NCI-H2107 (cell line): ENCODE results near the gene ATF7IP2.
"Not testable (repeated sequence)": the region's sequence is repeated elsewhere in the genome, so short reads cannot be mapped to it uniquely, and the experiment has no call there.

Experiments
- DNase-seq: peaks from one replicate; lab custom pipeline; 2025; lab: John Stamatoyannopoulos, UW

The ATF7IP2 gene

GRCh38 chr16:10376229-10376628 is 9.6 kb upstream of the ATF7IP2 start:
- no peak for DNase-seq

- DNase-seq = no peak
Observed at GRCh38 chr16:10383626-10384025, 2.2 kb upstream of the ATF7IP2 start.

- DNase-seq = no peak
Observed at GRCh38 chr16:10386517-10387100, 748 bp downstream of the ATF7IP2 start.

GRCh38 chr16:10387188-10387617 is 1.3 kb downstream of the ATF7IP2 start:
- DNase-seq = no peak

GRCh38 chr16:10388988-10389387 is 3.1 kb downstream of the ATF7IP2 start:
- DNase-seq = no peak

GRCh38 chr16:10390330-10390729 is 4.5 kb downstream of the ATF7IP2 start:
- no peak for DNase-seq

- no peak for DNase-seq
Observed at GRCh38 chr16:10390867-10391266, 5.0 kb downstream of the ATF7IP2 start.

- DNase-seq = no peak
Observed at GRCh38 chr16:10391339-10391738, 5.5 kb downstream of the ATF7IP2 start.

- DNase-seq = no peak
Observed at GRCh38 chr16:10402975-10403374, 17.1 kb downstream of the ATF7IP2 start.

GRCh38 chr16:10405386-10405939 is 19.6 kb downstream of the ATF7IP2 start:
- no peak for DNase-seq

GRCh38 chr16:10408824-10409381 is 23.0 kb downstream of the ATF7IP2 start:
- DNase-seq = no peak

- not testable (repeated sequence) for DNase-seq
Observed at GRCh38 chr16:10409713-10410112, 23.9 kb downstream of the ATF7IP2 start.

GRCh38 chr16:10410469-10410868 is 24.6 kb downstream of the ATF7IP2 start:
- DNase-seq = no peak

- no peak for DNase-seq
Observed at GRCh38 chr16:10412935-10413601, 27.2 kb downstream of the ATF7IP2 start.

- not testable (repeated sequence) for DNase-seq
Observed at GRCh38 chr16:10418204-10418603, 32.3 kb downstream of the ATF7IP2 start.

GRCh38 chr16:10419701-10420100 is 33.8 kb downstream of the ATF7IP2 start:
- DNase-seq = no peak

- no peak for DNase-seq
Observed at GRCh38 chr16:10421596-10421995, 35.7 kb downstream of the ATF7IP2 start.

- DNase-seq = no peak
Observed at GRCh38 chr16:10428433-10429168, 42.7 kb downstream of the ATF7IP2 start.

GRCh38 chr16:10429299-10429969 is 43.6 kb downstream of the ATF7IP2 start:
- not testable (repeated sequence) for DNase-seq

- DNase-seq = no peak
Observed at GRCh38 chr16:10441726-10442125, 55.9 kb downstream of the ATF7IP2 start.

- no peak for DNase-seq
Observed at GRCh38 chr16:10447289-10447688, 61.4 kb downstream of the ATF7IP2 start.
